Measurements from ENCODE around the gene NIPSNAP2.
"Not testable (repeated sequence)": the region's sequence is repeated elsewhere in the genome, so short reads cannot be mapped to it uniquely, and the experiment has no call there.

Gene NIPSNAP2

DNA sequence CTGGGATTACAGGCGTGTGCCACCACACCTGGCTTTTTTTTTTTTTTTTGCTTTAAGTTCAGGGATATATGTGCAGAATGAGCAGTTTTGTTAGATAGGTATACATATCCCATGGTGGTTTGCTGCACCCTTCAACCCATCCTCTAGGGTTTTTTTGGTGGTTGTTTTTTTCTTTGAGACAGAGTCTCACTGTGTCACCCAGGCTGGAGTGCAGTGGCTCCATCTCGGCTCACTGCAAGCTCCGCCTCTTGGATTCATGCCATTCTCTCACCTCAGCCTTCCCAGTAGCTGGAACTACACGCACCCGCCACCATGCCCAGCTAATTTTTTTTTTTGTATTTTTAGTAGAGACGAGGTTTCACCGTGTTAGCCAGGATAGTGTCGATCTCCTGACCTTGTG is 84.4 kb downstream of the NIPSNAP2 start:
- not testable (repeated sequence) for DNase-seq

Measured in GF-D8 (cell line).